Measurements from ENCODE around the gene RBFOX2.

DNA sequence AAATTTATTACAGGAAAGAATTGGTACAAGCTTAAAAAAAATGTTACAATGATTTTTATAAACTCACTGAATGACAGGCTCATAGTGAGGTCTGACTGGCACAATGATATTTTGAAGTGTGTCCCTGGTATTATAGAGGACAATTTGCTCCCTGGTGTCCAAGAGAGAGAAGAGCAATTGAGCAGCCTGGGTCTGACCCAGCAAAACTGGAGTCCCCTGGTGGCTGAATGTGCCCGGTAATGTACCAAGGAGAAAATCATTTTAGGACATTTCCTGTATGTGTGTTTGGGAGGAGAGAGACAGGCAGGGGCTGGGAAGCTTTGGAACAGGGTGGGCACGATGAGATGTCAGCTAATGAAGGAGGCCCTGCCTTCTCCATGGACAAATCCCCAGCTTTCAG, 185.7 kb downstream of the RBFOX2 start:
- TF ChIP-seq, protein P1, sequence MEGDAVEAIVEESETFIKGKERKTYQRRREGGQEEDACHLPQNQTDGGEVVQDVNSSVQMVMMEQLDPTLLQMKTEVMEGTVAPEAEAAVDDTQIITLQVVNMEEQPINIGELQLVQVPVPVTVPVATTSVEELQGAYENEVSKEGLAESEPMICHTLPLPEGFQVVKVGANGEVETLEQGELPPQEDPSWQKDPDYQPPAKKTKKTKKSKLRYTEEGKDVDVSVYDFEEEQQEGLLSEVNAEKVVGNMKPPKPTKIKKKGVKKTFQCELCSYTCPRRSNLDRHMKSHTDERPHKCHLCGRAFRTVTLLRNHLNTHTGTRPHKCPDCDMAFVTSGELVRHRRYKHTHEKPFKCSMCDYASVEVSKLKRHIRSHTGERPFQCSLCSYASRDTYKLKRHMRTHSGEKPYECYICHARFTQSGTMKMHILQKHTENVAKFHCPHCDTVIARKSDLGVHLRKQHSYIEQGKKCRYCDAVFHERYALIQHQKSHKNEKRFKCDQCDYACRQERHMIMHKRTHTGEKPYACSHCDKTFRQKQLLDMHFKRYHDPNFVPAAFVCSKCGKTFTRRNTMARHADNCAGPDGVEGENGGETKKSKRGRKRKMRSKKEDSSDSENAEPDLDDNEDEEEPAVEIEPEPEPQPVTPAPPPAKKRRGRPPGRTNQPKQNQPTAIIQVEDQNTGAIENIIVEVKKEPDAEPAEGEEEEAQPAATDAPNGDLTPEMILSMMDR (IDR thresholded peaks at IDR 0.05; ENCODE audit: extremely low read depth in 1 of 2, insufficient read depth in 1 of 2, low read depth in 1 of 2, low read length in 2 of 2), result peak; percentile 55 to 62
- no peak for TF ChIP-seq POLR2A (IDR thresholded peaks at IDR 0.05; ENCODE audit: low read depth, low read length)
- TF ChIP-seq EZH2 (IDR thresholded peaks at IDR 0.05; ENCODE audit: borderline replicate concordance, low read depth, low read length, severe bottlenecking), result no peak
